ENCODE measurements around the gene APOL4.

- TF ChIP-seq ZNF274 (IDR thresholded peaks at IDR 0.05; ENCODE audit: low read depth, low read length) (no peak), SUZ12 (IDR thresholded peaks at IDR 0.05; ENCODE audit: extremely low read depth, insufficient read depth, insufficient read length) (no peak), YY1 (IDR thresholded peaks at IDR 0.05; ENCODE audit: insufficient read depth, insufficient read length) (no peak)
These were observed 22.6 kb upstream of the APOL4 start for GRCh38 chr22:36224245-36224644.
